Measurements from ENCODE around the gene BIRC3.

- TF ChIP-seq POLR2A (IDR thresholded peaks at IDR 0.05) (no peak), CTCF (IDR thresholded peaks at IDR 0.05) (no peak)
Measured at GRCh38 chr11:102385085-102386007, 68.1 kb downstream of the BIRC3 start.

Measured in esophagus squamous epithelium (tissue), 4 donors.